Small intestine (tissue), 7 donors: Measurements from ENCODE around the gene NOTCH1. TPM values are rescaled to one million over a fixed set of nuclear protein-coding genes. Genes with fewer than 3 reads are reported as not detected.

Experiments
- DNase-seq, 2 donors: peaks; one replicate each; pipeline versions ENCODE4 v3.0.0 to v3.0.0-alpha.2; 2013
- FAIRE-seq: peaks from 2 replicates; lab custom pipeline; 2012; peaks lifted over from hg19 to GRCh38; lab: Jason Lieb, UNC
- H3K27ac ChIP-seq, 3 donors: one replicate each; pipeline ENCODE4 v1.5.1; 2013; ENCODE audit warnings: low read length in 2 of 3, mild to moderate bottlenecking in 2 of 3, control low read depth in 1 of 3, inconsistent platforms in 1 of 3, low read depth in 1 of 3, moderate library complexity in 1 of 3
- H3K27me3 ChIP-seq, 3 donors: one replicate each; pipeline ENCODE4 v1.6.1; 2013; ENCODE audit warnings: low read length in 3 of 3, inconsistent platforms in 1 of 3; ENCODE audit not compliant: control insufficient read depth in 3 of 3, insufficient read depth in 3 of 3
- H3K36me3 ChIP-seq, 3 donors: one replicate each; pipeline ENCODE4 v1.6.1; 2013; ENCODE audit warnings: low read length in 3 of 3, inconsistent platforms in 1 of 3, low read depth in 1 of 3, mild to moderate bottlenecking in 1 of 3, moderate library complexity in 1 of 3; ENCODE audit not compliant: control insufficient read depth in 3 of 3, insufficient read depth in 2 of 3
- H3K4me1 ChIP-seq, 3 donors: one replicate each; pipeline ENCODE4 v1.6.1; 2013; ENCODE audit warnings: low read length in 2 of 3, inconsistent platforms in 1 of 3, low read depth in 1 of 3, mild to moderate bottlenecking in 1 of 3, moderate library complexity in 1 of 3; ENCODE audit not compliant: control insufficient read depth in 3 of 3, insufficient read depth in 2 of 3
- H3K4me3 ChIP-seq, 3 donors: one replicate each; pipeline ENCODE4 v1.5.1; 2013; ENCODE audit warnings: low read length in 3 of 3, control low read depth in 1 of 3, inconsistent platforms in 1 of 3, low read depth in 1 of 3, mild to moderate bottlenecking in 1 of 3, moderate library complexity in 1 of 3
- H3K9me3 ChIP-seq, 2 donors: one replicate each; pipeline ENCODE4 v1.6.1; 2013; ENCODE audit warnings: low read depth in 1 of 2, low read length in 1 of 2; ENCODE audit not compliant: control insufficient read depth in 2 of 2, insufficient read depth in 1 of 2
- WGBS, 3 donors: extraction: QIAGEN DNeasy Blood & Tissue Kit; methylation state at CpG; one replicate each; pipeline ENCODE4 v1.1.7; 2013; 5-methylcytosine and 5-hydroxymethylcytosine counted together
- polyA plus RNA-seq, 4 donors: library from polyadenylated mRNA; stranded (reverse) in 3 of 4; unstranded in 1 of 4; fragments of 200-250 nt in 3 of 4; fragments of 120-200 nt in 1 of 4; gene quantifications; one replicate each; pipeline versions ENCODE4 v1.2.1 to v1.2.3, GENCODE V29; 2013
- donor health status: healthy with polysubstance abuse.
- donor health status: control.
- donor health status: control.
- donor health status: Bipolar disorder and iron deficiency.
- donor health status: healthy.

NOTCH1 gene
- polyA plus RNA-seq, 4 donors = 1.8 to 19.8 (median 7.3) TPM

DNA sequence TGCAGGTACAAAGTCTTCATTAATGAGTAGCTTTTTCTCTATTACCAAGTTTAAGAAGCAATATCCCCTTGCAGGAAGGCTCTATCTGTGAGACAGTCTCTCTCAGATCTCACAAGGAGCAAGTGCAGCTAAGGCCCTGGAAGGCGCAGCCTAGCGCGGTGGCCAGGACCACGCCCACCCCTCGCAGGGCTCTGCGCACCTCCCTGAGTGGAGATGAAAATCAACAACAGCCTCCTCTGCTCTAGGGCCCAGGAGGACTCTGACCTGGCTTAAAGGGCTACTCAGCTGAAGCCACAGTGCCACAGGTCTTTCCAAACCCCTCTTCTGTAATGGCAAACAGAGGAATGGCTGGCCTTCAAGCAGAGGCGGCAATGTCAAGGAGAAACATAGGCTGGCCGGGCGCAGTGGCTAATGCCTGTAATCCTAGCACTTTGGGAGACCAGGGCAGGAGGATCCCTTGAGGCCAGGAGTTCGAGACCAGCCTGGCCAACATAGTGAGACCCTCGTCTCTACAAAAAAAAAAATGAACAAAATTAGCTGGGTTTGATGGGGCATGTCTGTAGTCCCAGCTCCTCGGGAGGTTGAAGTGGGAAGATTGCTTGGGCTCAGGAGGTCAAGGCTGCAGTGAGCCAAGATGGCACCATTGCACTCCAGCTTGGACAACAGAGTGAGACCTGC is 74.9 kb downstream of the NOTCH1 start:
- H3K4me1 ChIP-seq = no peaks in the 10 kb centered on the region
- H3K4me3 ChIP-seq = no peak overlapping the region
- 83 to 92% (median 91%) methylated on average over 12 of the region's 12 CpGs for WGBS, 3 donors
- peaks cover 20 to 95% (median 34%) of the 10 kb centered on the region in 3 donors for H3K36me3 ChIP-seq
- H3K27me3 ChIP-seq = no peaks in the 10 kb centered on the region
- no peak overlapping the region for H3K27ac ChIP-seq
- FAIRE-seq (no peak), DNase-seq (no peak)
- no peaks in the 10 kb centered on the region for H3K9me3 ChIP-seq

DNA sequence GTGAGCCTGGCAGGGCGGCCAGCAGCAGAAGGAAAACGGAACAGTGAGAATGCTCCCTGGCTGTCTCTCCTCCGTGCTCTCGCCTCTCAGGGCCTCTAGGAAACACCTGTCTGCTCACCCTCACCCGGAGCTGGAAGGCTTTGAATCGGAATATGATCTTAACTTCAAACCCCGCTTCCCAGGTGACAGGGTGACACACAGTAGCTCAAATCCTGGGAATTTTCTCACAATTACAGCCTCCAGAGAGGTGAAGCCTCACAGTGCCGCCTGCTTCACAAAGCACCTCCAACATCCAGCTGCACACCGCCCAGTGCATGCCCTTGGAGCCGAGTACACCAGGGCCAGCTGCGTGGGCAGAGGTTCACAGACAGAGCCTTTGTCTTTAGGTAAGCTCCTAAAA is 75.5 kb downstream of the NOTCH1 start:
- 85 to 91% (median 86%) methylated on average over 11 of the region's 11 CpGs for WGBS, 3 donors
- Histone ChIP-seq H3K36me3 (peaks cover 24 to 95% (median 39%) of the 10 kb centered on the region in 3 donors), H3K27ac (no peak overlapping the region), H3K27me3 (no peaks in the 10 kb centered on the region), H3K4me3 (no peak overlapping the region), H3K9me3 (no peaks in the 10 kb centered on the region), H3K4me1 (no peaks in the 10 kb centered on the region)
- FAIRE-seq (no peak), DNase-seq (no peak)

DNA sequence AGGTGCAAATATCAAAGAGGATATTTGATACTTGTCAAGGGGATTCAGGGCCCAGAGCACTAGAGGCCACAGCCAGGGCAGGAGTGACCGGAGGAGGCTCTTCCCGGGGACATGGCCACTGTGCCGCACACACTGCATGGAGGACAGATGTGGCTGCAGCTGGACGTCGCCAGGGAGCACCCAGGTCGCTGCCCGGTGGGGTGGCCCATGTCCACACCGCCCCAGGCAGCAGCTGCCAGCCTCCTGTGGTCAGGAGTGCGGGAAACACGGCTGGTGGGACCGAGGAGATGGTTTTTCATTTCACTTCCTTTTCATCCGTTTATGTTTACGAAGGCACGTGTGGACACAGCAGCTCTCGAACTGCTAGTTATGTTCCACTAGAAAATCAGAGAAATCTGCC is 78.1 kb downstream of the NOTCH1 start:
- FAIRE-seq = no peak
- Histone ChIP-seq H3K9me3 (no peaks in the 10 kb centered on the region), H3K27ac (no peak overlapping the region), H3K4me3 (no peak overlapping the region), H3K27me3 (no peaks in the 10 kb centered on the region), H3K4me1 (no peaks in the 10 kb centered on the region), H3K36me3 (peaks cover 28 to 95% (median 37%) of the 10 kb centered on the region in 3 donors)
- DNase-seq = no peak
- WGBS, 3 donors = 89 to 93% (median 90%) methylated on average over 15 of the region's 15 CpGs

DNA sequence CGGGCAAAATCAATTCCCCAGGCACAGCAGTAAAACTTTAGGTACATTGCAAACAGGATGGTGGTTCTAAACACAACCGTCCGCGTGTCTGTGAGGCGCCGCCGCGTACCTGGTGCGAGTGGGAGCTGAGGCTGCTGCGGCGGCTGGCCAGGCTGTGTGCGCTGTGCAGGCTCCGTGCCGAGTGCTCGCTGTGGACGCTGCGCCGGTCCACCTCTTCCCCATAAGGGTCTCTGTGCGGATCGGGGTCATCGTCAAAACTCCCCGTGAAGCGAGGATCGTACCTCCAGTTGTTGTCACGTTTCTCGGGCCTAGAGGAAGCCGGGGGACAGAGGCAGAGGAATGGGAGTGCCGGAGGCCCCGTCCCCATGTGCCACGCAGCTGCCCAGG is 79.7 kb downstream of the NOTCH1 start:
- H3K36me3 ChIP-seq = peaks cover 28 to 95% (median 38%) of the 10 kb centered on the region in 3 donors
- no peaks in the 10 kb centered on the region for H3K9me3 ChIP-seq
- 97% methylated on average over 30 of the region's 30 CpGs for WGBS, 3 donors
- H3K27me3 ChIP-seq = no peaks in the 10 kb centered on the region
- DNase-seq = no peak
- FAIRE-seq = no peak
- no peak overlapping the region for H3K27ac ChIP-seq
- H3K4me3 ChIP-seq = no peak overlapping the region
- H3K4me1 ChIP-seq = no peaks in the 10 kb centered on the region

DNA sequence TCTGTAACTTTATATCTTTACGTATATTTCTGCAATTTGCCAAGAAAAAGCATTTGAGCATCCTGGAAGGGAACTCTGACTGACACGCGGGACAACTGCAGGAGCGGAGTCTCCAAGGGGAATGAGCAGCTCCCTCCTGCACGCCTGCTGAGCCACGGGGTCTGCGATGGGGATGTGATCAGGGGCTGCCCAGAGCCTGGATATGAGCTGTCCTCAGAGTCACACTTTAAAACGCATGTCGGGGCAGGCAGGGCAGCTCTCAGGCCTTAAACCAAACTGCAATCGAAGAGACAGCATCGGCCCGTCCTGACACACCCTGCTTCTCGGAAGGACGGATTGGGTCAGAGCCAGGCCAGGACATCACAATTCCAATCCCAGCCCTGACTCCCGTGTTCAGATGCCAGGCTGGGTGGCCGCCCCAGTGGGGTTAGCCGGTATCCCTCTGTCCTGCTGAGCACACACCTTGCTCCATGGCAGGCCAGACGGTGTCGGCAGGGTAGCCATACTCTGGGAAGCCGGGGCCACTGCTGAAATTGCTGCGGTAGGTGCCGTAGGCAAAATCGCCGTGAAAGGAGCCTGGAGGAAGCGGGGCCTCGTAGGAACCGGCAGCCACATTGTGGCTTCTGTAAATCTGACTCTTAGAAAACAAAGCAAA is 80.2 kb downstream of the NOTCH1 start:
- no peaks in the 10 kb centered on the region for H3K9me3 ChIP-seq
- H3K27me3 ChIP-seq = no peaks in the 10 kb centered on the region
- no peaks in the 10 kb centered on the region for H3K4me1 ChIP-seq
- H3K4me3 ChIP-seq = no peak overlapping the region
- FAIRE-seq (no peak), DNase-seq (no peak)
- 95 to 97% (median 97%) methylated on average over 22 to 27 of the region's 27 CpGs for WGBS, 3 donors
- H3K27ac ChIP-seq = no peak overlapping the region
- peaks cover 29 to 95% (median 40%) of the 10 kb centered on the region in 3 donors for H3K36me3 ChIP-seq

DNA sequence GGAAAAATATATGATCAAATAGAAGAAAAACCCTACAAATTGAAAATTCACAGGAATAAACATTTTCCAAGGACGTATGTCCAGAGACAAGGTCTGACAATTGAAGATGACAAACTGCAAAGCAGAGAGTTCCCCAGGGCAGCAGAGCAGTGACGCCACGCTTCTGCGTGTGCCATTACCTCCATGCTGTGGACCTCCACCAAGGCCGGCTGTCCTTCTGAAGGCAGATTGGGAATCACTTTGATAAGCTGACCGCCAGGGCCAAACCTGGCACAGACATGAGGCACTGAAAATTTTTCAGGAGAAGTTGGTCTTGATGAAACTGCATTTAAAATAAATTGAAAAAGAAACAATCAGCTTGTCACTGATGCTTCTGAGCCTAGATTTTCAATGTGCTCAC is 81.6 kb downstream of the NOTCH1 start:
- H3K36me3 ChIP-seq = peaks cover 26 to 93% (median 38%) of the 10 kb centered on the region in 3 donors

DNA sequence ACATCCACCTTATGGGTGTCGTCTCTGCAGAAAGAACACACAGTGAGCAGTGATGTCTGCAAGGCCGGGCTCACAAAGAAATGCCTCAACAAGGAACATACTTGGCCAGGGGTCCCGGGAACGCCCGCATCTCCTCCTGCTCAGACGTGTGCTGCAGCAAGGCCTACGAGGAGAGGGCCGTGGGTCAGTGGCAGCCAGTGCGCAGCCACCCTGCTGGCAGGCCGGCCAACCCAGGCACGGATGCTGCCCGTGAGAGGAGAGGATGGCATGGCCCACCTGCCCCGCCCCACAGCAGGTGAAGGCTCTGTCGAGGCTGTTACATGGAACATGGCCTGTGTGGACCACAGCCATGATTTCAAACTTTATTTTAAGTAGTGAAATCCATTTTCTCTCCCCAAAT is 82.3 kb downstream of the NOTCH1 start:
- Histone ChIP-seq H3K4me3 (no peak overlapping the region), H3K9me3 (no peaks in the 10 kb centered on the region), H3K4me1 (no peaks in the 10 kb centered on the region), H3K36me3 (peaks cover 33 to 93% (median 38%) of the 10 kb centered on the region in 3 donors), H3K27me3 (no peaks in the 10 kb centered on the region), H3K27ac (no peak overlapping the region)
- WGBS, 3 donors = 94 to 96% (median 94%) methylated on average over 14 of the region's 14 CpGs
- FAIRE-seq = no peak
- DNase-seq = no peak

More for the DNA sequence above, 81.6 kb downstream of the NOTCH1 start:
- H3K27me3 ChIP-seq = no peaks in the 10 kb centered on the region
- no peak overlapping the region for H3K27ac ChIP-seq
- 94 to 96% (median 95%) methylated on average over 6 of the region's 6 CpGs for WGBS, 3 donors
- FAIRE-seq = no peak
- DNase-seq = no peak
- no peaks in the 10 kb centered on the region for H3K9me3 ChIP-seq
- H3K4me1 ChIP-seq = no peaks in the 10 kb centered on the region
- H3K4me3 ChIP-seq = no peak overlapping the region

DNA sequence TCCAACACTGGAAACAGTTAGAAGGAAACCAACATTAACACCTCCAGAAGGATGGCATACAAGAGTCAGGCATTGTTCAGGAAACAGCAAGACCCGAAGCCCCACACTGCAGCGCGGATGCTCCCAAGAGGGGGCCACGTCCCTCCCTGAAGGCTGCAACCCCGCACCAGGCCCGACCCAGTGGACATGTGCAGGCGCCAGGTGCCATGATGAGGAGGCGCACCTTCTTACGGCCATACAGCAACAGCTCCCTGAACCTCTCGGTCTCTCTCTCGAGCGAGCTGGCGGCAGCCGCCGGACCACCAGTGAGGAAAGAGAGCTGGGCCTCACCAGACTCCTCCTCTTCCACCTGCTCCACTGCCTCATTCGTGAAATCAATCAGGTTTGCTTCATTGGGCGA is 83.2 kb downstream of the NOTCH1 start:
- FAIRE-seq = no peak

More for the DNA sequence above, 83.2 kb downstream of the NOTCH1 start:
- WGBS, 3 donors = 93 to 96% (median 96%) methylated on average over 17 of the region's 17 CpGs
- no peaks in the 10 kb centered on the region for H3K9me3 ChIP-seq
- no peak for DNase-seq
- peaks cover 29 to 96% (median 37%) of the 10 kb centered on the region in 3 donors for H3K36me3 ChIP-seq
- H3K27me3 ChIP-seq = no peaks in the 10 kb centered on the region
- no peak overlapping the region for H3K27ac ChIP-seq
- H3K4me3 ChIP-seq = no peak overlapping the region
- no peaks in the 10 kb centered on the region for H3K4me1 ChIP-seq
